Measurements from ENCODE around the gene COG5.
"Not testable (repeated sequence)": the region's sequence is repeated elsewhere in the genome, so short reads cannot be mapped to it uniquely, and the experiment has no call there.

COG5 gene

GRCh38 chr7:107161415-107161814 is 402.3 kb downstream of the COG5 start:
- intact Hi-C loops (cut with micrococcal nuclease), result no loop called here
- peaks cover 4% of the 10 kb centered on the region for H3K27me3 Mint-ChIP-seq
- H3K4me3 Mint-ChIP-seq, result no peak overlapping the region
- peaks cover 11% of the 10 kb centered on the region for H3K36me3 Mint-ChIP-seq (ENCODE audit: low read depth)
- no peaks in the 10 kb centered on the region for H3K9me3 Mint-ChIP-seq
- H3K4me1 Mint-ChIP-seq (ENCODE audit: low read depth), result no peaks in the 10 kb centered on the region
- H3K27ac Mint-ChIP-seq, result no peak overlapping the region

GRCh38 chr7:107160389-107160788 is 403.3 kb downstream of the COG5 start:
- Mint-ChIP-seq H3K27ac (no peak overlapping the region), H3K4me3 (no peak overlapping the region), H3K4me1 (ENCODE audit: low read depth) (no peaks in the 10 kb centered on the region), H3K36me3 (ENCODE audit: low read depth) (peaks cover 12% of the 10 kb centered on the region), H3K27me3 (peaks cover 3% of the 10 kb centered on the region), H3K9me3 (no peaks in the 10 kb centered on the region)
- intact Hi-C loops (cut with micrococcal nuclease), result no loop called here

- H3K4me1 Mint-ChIP-seq (ENCODE audit: low read depth), result no peaks in the 10 kb centered on the region
- no peaks in the 10 kb centered on the region for H3K27me3 Mint-ChIP-seq
- peaks cover 12% of the 10 kb centered on the region for H3K36me3 Mint-ChIP-seq (ENCODE audit: low read depth)
- H3K9me3 Mint-ChIP-seq, result no peaks in the 10 kb centered on the region
- no peak overlapping the region for H3K4me3 Mint-ChIP-seq
- intact Hi-C loops (cut with micrococcal nuclease), result no loop called here
- H3K27ac Mint-ChIP-seq, result no peak overlapping the region
These were observed 405.7 kb downstream of the COG5 start for GRCh38 chr7:107158028-107158427.

GRCh38 chr7:107157091-107157490 is 406.6 kb downstream of the COG5 start:
- Mint-ChIP-seq H3K36me3 (ENCODE audit: low read depth) (peaks cover 16% of the 10 kb centered on the region), H3K27ac (no peak overlapping the region), H3K9me3 (no peaks in the 10 kb centered on the region)

GRCh38 chr7:107155726-107156125 is 408.0 kb downstream of the COG5 start:
- H3K27ac Mint-ChIP-seq; H3K9me3 Mint-ChIP-seq; H3K4me3 Mint-ChIP-seq; H3K4me1 Mint-ChIP-seq (ENCODE audit: low read depth); intact Hi-C loops (cut with micrococcal nuclease); H3K27me3 Mint-ChIP-seq: not testable (repeated sequence)
- peaks cover 18% of the 10 kb centered on the region for H3K36me3 Mint-ChIP-seq (ENCODE audit: low read depth)

More at GRCh38 chr7:107157091-107157490, 406.6 kb downstream of the COG5 start:
- intact Hi-C loops (cut with micrococcal nuclease), result no loop called here
- H3K27me3 Mint-ChIP-seq, result no peaks in the 10 kb centered on the region
- H3K4me1 Mint-ChIP-seq (ENCODE audit: low read depth), result no peaks in the 10 kb centered on the region
- no peak overlapping the region for H3K4me3 Mint-ChIP-seq

- Mint-ChIP-seq H3K9me3 (no peaks in the 10 kb centered on the region), H3K4me3 (no peak overlapping the region), H3K27ac (no peak overlapping the region), H3K36me3 (ENCODE audit: low read depth) (peaks cover 18% of the 10 kb centered on the region), H3K27me3 (no peaks in the 10 kb centered on the region), H3K4me1 (ENCODE audit: low read depth) (no peaks in the 10 kb centered on the region)
- intact Hi-C loops (cut with micrococcal nuclease), result loop anchor here (5.0 kb wide), 1 partner anchor 363 kb away; no protein-coding TSS in a partner anchor
These were observed 408.9 kb downstream of the COG5 start for GRCh38 chr7:107154826-107155225.

GRCh38 chr7:107152011-107152410 is 411.7 kb downstream of the COG5 start:
- intact Hi-C loops (cut with micrococcal nuclease), result loop anchor here (5.0 kb wide), 1 partner anchor 360 kb away; no protein-coding TSS in a partner anchor

More at GRCh38 chr7:107152011-107152410, 411.7 kb downstream of the COG5 start:
- H3K4me3 Mint-ChIP-seq, result no peak overlapping the region
- H3K9me3 Mint-ChIP-seq, result no peaks in the 10 kb centered on the region
- no peaks in the 10 kb centered on the region for H3K27me3 Mint-ChIP-seq
- H3K27ac Mint-ChIP-seq, result no peak overlapping the region
- H3K36me3 Mint-ChIP-seq (ENCODE audit: low read depth), result peaks cover 13% of the 10 kb centered on the region
- H3K4me1 Mint-ChIP-seq (ENCODE audit: low read depth), result no peaks in the 10 kb centered on the region

Measured in dendritic cell treated with granulocyte-macrophage colony-stimulating factor and Interleukin-4, amounts not matched to agents 40 ng/mL and 50 ng/mL, for 4 days (primary cell).